Amniotic stem cell (primary cell): Measurements from ENCODE around the gene SEPTIN8.

Source experiments
- DNase-seq: peaks from one replicate; lab custom pipeline; 2025; lab: John Stamatoyannopoulos, UW

SEPTIN8 gene

GRCh38 chr5:132780577-132780976 is 3.5 kb upstream of the SEPTIN8 start:
- no peak for DNase-seq

GRCh38 chr5:132779961-132780360 is 2.9 kb upstream of the SEPTIN8 start:
- no peak for DNase-seq

DNA sequence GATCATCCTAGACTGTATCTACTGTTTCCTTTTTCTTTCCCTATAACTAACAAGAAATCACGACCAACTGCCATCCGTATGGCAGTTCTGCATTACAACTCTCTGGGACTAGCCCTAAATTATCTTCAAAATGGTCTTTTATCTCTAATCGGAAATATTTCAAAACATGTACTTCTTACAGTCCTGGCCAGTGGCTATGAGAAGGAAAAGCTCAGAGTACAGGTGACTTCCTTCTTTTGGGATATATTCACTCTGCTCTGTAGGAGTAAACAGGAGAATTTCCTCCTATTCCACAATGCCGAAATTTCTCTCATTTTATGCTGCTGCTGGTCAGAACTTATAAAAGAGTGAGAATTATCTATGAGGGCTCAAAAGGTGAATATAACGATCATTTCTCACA is 1.8 kb upstream of the SEPTIN8 start:
- no peak for DNase-seq

- no peak for DNase-seq
Observed at GRCh38 chr5:132778129-132778528, 1.1 kb upstream of the SEPTIN8 start.

GRCh38 chr5:132776938-132777208 is 166 bp downstream of the SEPTIN8 start:
- no peak for DNase-seq

- DNase-seq: no peak
Observed at GRCh38 chr5:132776131-132776937, 705 bp downstream of the SEPTIN8 start.

DNA sequence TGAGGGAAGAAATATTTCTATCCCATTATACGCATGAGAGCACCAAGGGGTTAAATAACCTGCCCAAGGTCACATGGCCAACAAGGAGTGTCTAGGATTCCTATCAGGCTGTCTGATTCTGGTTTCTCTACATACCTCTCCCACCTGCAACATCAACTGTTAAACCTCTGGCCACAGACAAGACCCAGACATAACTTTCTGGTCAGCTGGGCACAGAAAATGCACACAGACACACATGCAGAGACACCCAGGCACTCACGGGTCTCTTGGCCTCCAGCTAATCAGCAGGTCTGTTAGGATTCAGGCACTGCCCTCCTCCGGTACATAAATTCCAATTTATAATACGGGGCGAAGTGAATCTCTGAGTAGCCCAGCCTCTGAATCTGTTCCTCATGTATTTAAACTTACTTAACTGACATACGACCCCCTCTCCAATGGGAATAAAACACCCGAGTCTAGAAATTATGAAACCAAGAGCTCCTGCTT is 1.5 kb downstream of the SEPTIN8 start:
- no peak for DNase-seq

DNA sequence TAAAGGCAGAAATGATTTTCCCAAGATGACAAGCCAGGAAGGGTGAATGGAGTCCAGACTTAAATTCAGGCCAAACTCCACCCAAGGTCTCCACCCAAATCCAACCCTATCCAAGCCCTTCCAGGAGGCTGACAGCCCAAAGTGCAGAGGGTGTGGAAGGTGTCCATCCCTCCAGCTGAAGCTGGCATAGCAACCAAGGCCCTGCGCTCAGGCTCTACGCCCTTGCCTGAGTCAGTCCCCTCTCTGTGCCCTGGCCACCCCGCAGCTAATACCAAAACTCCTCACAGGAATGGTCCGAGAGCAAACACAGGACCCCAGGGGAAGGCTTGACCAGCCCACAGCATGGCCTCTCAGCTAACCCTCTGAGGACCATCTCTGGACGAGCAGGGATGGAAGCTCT is 2.1 kb downstream of the SEPTIN8 start:
- no peak for DNase-seq

DNA sequence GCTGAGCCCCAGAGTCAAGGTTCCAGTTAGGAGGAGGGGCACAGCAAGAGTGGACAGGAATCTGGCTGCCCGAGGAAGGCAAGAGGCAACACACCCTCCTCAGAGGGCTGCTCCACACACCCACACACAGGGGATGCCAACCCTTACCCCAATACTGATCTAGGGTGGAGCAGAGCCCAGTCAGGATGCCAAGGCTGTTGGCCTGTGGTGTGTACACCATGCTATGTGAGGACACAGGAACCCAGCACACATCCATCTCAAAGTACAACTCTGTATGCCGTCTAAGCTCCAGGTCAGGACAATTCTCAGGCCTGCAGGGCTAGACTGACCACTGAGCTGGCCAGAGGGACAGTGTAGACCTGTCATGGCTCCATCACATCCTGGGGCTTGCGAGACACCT is 2.6 kb downstream of the SEPTIN8 start:
- DNase-seq: no peak

DNA sequence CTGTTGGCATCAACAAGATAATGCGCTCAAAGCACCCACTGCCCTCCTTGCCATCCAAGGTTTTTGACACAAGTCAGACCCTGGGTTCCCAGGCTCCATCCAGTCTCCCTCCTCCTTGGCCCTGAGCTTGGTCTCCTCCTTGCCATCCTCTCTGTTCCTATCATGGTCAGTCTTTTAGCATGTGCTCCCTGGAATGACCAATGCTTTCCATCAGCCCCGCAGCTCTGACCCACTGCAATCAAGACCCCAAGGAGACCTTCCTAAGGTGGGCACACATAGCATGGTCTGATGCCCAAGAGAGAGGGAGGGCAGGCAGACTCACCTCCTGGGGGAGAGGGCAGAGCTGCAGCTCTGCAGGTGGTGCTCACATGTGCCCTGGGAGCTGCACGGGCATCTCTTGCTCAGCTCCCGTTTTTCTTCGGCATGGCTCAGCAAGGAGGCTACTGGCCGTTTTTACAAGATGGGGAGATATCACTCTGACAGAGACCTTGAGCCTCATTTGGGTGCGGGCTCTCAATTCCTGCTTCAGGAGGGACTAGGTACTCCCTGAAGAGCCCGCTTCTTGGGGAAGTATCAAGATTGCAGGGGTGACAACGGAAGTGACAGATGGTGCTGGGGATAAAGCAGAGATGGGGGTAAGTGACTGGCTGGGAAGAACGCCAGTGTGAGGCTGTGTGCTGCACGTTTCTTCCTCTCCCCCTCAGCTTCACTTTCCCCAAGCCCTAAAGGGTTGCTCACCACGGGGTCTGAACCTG is 3.3 kb downstream of the SEPTIN8 start:
- no peak for DNase-seq

- DNase-seq: no peak
Observed at GRCh38 chr5:132773114-132773513, 3.9 kb downstream of the SEPTIN8 start.

DNA sequence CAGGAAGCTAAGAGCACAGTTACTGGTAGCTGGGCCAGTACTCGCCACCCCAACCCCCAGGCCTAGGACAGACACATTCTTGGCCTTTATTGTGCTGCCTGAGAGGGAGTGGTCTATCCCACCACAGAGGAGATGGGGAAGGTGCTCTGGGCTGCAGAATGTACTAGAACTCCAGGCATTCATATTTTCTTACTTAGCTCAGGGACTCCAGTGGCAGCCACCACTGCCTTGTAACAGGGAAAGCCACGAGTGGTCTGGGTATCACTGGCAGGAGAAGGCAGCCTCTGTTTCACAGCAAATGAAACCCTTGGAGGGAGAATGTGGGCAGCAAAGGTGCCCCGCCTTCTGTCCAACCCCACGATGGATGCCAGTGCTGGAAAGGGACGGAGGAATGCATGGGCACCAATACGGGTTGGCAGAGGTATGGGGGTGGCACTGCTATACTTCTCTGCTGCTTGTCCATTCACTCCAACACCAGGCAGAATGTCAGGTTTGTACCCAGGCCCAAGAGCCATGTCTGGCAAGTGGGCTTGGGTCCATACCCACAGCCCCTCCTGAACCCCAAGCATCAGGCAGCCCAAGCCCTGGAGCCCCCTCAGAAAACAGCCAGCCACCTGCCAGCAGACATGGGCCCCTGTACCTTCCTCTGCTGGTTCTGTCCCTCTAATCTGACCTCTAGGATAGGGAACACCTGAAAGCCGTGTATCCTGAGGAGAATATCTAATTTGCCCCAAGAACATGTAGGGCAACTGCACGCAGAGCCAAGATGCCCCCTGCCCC is 4.6 kb downstream of the SEPTIN8 start:
- DNase-seq: no peak

DNA sequence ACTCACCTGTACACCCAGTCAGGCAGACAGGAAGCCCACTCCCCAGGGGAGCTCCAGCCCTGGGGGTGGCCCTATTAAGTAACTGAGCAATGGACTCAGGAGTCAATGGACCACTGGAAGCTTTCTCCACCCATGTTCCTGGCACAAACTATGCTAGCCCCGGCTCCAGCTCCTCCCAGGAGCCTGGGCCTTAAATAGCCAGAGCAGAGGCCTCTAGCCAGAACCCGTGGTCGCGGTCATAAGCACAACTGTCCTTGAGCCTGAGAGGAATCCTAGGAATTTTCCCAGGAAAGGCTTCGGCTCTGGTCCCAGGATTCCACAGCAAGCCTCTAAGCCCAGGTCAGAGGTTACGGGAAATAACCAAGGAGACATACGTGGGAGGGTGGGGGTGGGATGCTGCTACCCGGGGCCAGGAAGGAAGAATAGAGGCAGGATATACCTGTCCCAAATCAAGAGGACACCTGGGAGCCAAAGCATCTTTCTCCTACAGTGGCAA is 5.5 kb downstream of the SEPTIN8 start:
- no peak for DNase-seq

DNA sequence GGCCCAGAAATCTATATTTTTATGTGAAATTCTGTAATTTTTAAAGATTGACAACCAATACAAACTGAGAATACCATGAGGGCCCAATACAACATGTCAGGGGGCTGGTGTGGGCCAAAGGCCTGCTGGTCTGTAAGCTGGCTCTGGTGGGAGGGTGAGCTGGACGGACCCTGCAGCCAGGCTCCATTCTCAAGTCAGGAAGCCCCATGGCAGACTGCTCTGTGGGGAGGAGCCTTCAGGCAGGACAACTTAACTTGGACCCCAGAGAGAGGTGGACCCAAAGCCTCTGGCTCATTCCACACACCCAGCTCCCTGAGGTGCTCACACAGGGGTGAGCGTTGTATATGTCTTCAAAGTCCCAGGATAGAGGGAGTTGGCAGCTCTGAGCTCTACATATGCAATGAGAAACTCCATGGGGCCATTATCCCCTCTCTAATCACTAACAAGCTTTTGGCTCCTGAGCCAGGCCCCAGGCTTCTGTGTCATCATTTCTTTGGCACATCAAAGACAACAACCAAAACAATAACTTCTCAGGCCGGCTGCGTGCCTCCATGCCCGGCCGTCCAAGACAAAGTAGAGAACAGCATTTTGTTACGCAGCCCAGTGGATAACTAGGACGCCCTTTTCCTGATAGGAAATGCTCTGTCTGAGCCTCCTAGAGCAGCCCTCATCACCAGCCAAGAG is 6.4 kb downstream of the SEPTIN8 start:
- no peak for DNase-seq

GRCh38 chr5:132768485-132768868 is 8.6 kb downstream of the SEPTIN8 start:
- DNase-seq: no peak

DNA sequence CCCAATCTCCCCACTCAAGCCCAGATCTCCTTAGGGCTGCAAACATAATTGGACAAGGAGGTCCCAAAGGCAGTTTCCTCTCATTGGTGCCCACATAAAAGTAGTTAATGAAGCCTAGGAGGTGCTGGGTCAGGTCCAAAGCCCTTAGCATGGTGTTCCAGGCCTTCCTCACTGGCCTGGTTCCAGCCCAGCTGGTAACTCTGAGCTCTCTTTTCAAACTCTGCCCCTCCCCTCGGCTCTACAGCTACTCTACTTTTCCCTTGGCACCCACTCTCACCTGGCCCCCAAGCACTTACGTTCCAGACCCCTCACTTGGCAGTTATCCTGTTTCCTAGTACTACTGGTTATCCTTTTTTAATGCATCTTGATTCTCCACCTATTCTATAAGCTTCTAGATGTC is 9.9 kb downstream of the SEPTIN8 start:
- no peak for DNase-seq

DNA sequence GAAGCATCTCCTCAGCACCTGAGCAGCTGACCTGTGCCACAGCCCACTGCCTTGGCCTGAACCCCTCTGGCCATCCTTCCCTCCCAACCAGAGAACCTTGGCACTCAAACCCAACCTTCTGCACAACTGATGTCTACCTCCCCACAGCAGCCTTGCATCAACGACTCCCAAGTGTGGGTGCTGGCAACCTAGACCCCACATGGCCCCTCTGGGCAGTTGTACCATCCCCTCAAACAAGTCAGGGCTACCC is 10.3 kb downstream of the SEPTIN8 start:
- no peak for DNase-seq

- DNase-seq: no peak
Observed at GRCh38 chr5:132766020-132766805, 10.8 kb downstream of the SEPTIN8 start.

DNA sequence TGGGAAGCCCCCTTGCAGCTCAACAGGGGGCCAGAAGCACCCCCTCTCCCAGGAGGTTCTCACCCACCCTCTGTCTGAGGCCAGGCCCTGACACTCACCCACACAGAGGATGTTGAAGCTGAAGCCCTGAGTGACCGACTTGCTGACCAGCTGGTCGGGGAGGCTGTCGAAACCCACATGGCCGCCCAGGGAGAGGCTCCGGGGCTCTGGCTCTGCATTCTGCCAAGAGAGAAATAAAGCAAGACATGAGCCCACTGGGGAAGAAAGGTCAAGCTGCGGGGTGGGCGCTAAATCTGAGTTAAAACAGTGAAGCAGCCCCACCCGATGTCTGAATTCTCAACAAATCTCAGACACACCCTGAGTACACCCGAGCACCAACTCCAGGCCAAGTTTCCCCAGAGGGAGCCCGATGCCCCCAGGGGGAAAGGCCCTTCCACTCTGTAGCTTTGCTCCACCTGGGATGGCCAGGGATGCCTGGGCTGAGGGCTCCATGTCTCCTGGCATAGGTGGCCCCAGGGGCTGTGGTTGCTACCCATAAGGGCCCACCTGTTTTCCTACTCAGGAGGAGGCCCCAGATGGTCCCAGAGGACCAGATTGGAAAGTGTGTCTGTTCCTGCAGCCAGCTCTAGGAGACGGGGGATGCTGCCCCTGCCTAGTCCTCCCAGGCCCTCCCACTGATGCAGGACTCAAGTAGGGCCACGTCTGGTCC is 11.6 kb downstream of the SEPTIN8 start:
- DNase-seq: no peak

GRCh38 chr5:132764671-132765238 is 12.3 kb downstream of the SEPTIN8 start:
- DNase-seq: no peak

DNA sequence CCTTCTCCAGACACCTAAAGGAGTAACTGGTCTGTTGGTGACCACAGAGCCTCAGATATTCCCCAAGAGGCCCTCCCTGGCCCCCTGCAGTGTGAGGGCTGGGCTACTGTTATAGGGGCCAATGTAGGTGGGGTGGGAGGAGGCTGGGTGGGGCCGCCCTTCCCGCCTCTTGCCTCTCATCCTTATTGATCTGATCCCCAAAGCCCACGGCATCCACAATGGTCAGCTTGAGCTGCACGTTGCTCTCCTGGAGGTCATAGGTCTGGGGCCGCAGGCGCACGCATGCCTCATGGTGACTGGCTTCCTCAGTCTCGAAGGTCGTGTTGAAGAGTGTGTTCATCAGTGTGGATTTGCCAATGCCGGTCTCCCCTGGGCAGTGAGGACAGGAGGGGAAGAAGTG is 13.0 kb downstream of the SEPTIN8 start:
- DNase-seq: no peak
